Dermis blood vessel endothelial cell (primary cell): ENCODE results near the gene CCDC178. TPM values are rescaled to one million over a fixed set of nuclear protein-coding genes. Genes with fewer than 3 reads are reported as not detected.
"Not testable (repeated sequence)": the region's sequence is repeated elsewhere in the genome, so short reads cannot be mapped to it uniquely, and the experiment has no call there.

Experiments
- DNase-seq: peaks from one replicate; pipeline ENCODE4 v3.0.0; 2010
- total RNA-seq: library from RNA; depleted of rRNA; stranded (reverse); fragments of >200 nt; gene quantifications from 2 replicates; pipeline ENCODE4 v1.2.3, GENCODE V29; 2014

Gene CCDC178, protein sequence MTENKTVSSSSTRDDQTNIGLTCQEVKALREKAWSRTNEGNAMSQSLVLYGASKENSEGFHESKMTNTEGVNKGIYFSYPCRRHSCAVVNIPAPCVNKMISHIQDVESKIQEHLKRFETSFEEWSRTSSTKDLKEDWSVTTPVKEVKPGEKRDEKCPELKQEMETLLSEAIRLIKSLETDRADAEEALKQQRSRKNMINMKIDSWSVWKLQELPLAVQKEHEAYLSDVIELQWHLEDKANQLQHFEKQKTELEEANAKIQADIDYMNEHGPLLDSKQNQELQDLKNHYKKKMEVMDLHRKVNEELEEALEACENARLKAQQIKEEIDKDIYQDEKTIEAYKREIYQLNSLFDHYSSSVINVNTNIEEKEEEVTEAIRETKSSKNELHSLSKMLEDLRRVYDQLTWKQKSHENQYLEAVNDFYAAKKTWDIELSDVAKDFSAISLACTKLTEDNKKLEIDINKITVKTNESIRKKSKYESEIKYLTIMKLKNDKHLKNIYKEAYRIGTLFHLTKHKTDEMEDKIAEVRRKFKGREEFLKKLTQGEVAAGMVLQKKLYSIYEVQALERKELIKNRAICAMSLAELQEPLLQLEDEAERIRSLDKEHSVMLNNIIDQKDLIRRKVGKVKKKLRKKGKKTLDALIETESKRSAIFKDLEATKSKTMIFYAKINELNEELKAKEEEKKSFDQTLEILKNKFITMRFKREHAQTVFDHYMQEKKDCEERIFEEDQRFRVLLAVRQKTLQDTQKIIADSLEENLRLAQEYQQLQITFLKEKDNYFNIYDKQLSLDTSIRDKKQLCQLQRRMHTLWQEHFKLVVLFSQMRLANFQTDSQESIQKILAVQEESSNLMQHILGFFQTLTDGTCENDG
- 1.2 and 2.2 TPM in 2 replicates for total RNA-seq

DNA sequence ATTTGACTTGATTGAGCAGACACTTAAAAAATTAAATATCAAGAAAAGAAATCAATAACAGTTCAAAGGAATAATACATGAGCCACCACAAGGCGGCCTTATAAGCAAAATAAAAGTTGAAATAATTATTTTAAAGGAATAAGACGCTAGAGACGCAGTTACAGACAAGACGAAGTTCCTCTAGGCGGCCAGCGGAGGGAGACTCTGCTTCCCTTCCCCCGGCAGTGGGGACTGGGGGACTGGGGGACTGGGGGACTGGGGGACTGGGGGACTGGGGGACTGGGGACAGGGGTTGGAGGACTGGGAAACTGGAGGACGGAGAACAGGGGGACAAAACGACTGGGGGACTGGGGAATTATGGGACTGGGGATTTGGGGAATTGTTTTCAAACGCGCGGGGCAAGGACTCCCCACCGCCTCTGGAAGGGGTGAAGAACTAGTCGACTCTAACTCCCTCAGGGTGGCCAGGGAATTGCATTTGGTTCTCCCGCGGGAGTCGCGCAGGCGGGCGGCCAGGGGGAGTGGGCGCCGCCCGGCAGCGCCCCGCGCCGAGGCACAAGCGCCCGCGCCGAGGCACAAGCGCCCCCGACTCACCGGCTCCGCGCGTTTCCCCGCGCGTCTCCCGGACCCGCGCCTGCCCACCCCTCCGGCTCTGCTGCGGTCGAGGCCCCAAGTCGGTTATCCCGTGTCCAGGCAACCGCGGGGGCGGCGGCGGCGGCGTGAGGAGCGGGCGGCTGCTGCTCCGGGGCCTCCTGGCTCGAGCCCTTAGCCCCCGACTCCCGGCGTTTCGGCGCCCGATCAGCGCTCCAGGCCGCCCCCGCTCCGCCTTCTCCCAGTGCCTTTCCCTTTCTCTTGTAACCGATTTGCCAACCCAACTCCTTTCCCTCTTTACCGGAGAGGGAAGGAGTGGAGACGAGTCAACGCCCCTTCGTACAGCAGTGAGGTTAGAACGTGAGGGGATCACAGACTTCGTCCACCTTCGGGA lies at the start of gene CCDC178:
CCDC178 (minus strand) TSS at position 662 of the 984 bp plus-strand sequence. CDS start 28,633 bp downstream, outside the sequence.
- peak; percentile 46 for DNase-seq

GRCh38 chr18:33483908-33484307 lies 43.4 kb upstream of the CCDC178 start:
- DNase-seq = no peak

DNA sequence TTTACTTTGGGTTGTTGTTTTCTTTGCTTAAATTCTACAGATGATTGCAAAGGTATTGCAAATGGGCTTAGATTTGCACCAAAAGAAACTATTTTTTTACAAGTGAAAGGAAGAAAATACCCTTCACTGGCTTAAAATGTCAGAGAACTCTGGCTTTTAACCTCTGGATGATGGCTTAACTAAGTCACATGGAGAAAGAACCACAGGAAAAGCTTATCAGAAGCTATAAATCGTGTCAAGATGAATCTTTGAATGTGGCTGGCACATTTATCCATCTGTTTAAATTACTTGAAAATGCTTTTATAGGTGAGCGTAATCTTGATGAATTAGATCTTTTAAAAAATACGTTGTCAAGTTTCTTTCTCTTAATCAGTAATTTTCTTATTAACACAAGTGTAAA lies 32.0 kb upstream of the CCDC178 start:
- DNase-seq = no peak

DNA sequence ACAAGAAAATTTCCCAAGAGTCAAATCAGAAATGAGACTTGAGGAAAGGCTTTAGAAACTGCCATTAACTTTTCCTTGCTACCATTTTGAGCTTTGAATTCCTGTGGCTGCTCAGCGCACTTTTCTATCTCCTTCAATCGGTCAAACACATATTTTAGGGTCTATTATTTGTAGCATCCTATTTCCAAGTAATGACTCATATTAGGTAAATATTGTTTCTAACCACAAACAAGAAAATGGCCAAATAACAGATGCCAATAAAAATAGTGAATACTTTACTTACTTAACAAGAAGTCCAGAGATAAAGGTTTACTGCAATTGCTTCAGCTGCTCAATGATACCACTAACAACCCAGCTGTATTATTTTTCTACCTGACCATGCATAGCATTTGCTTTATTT lies 29.7 kb upstream of the CCDC178 start:
- no peak for DNase-seq

DNA sequence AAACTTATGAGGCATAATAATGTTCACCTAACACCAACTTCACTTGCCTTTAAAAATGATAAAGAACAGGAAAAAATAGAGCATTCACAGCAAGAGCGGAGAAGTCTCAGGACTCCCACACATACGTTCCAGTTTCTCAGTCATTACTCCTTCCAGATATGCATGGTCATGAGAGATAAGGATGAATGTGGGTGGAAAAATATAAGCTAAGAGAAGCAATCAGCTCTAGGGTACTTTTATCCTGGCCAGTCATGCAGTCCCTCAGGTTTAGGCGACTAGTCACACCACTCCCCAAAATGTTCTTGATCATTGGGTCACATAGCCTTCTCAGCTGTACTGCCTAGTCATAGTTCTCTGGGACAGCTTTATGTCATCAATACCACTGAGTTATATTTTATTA lies 29.2 kb upstream of the CCDC178 start:
- no peak for DNase-seq

DNA sequence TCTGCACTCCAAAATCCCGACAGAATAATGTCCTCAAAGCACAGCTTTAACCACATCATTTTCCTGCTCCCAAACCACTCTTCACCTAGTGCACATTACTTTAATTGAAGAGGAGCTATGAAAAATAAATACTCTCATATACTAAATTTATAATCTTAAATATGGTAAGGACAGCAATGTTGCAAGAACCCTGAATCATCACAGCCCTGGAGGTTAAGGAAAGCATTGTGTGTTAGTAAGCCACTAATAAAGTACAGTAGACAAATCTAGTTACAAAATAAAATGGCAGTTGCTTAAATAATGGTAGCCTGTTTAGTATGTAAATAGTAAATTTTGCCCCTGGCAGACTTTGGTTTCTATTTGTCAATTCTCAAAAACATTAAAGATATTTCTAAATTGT lies 27.0 kb upstream of the CCDC178 start:
- DNase-seq = no peak

- no peak for DNase-seq
Observed at GRCh38 chr18:33466822-33467221, 26.3 kb upstream of the CCDC178 start.

GRCh38 chr18:33460681-33461080 lies 20.2 kb upstream of the CCDC178 start:
- DNase-seq = no peak

DNA sequence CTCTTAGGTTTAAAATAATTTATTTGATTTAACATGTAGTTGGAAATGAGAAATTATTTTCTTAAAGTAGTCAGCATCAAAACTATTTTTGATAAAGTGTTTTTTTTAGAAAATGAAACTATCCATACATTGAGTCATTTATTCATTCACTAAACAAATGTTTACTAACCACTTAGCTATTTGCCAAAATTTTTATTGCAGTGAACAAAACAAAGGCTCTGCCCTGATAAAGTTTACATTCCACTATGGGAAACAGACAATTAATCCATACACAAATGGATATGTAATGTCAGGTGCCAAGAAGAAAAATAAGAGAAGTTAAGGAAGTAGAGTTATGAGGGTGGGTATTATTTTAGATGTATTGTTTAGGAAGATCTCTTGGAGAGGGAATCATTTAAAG lies 19.1 kb upstream of the CCDC178 start:
- DNase-seq = no peak

GRCh38 chr18:33446604-33447003 lies 6.1 kb upstream of the CCDC178 start:
- DNase-seq = no peak

GRCh38 chr18:33444709-33445108 lies 4.2 kb upstream of the CCDC178 start:
- DNase-seq = no peak

DNA sequence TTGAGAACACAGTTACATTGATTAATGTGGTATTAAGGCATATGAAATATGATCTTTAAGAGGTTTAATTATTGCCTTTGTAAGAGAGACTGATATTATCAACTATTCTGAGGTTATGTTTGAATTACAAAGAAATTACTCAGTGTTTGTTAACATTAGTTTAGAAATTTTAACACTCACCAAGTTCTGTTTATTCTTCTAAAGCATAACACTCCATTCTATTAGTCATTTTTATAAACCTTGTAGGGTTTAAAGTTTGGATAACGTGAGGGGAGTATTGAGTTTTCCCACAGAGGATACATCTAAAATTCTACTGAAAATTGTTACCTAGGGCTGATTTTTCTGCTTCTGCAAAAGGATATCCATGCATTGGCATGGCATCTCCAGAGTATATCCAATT lies 7.7 kb downstream of the CCDC178 start:
- DNase-seq = no peak

DNA sequence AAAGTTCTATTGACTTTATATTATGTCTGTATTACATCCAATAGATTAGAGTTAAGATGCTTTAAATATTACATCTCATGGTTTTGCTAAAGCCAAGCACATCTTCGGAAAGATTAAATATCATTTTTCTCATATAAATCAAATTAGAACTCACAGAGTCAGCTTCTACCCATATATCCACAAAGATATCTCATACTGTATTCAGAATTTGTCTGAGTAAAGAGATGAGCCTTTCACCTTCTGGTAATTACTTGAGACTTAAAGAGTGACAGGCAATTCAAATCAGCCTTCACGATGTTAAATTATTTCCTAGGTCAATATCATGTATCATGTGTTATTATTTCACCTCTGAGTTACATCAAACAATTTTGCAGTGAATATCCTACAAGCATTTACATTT lies 13.0 kb downstream of the CCDC178 start:
- no peak for DNase-seq

- DNase-seq = no peak
Observed at GRCh38 chr18:33424266-33424946, 16.1 kb downstream of the CCDC178 start.

- no peak for DNase-seq
Observed at GRCh38 chr18:33421225-33421624, 19.3 kb downstream of the CCDC178 start.

GRCh38 chr18:33404244-33404873 lies 36.2 kb downstream of the CCDC178 start:
- DNase-seq = no peak

GRCh38 chr18:33398939-33399338 lies 41.6 kb downstream of the CCDC178 start:
- DNase-seq = not testable (repeated sequence)

DNA sequence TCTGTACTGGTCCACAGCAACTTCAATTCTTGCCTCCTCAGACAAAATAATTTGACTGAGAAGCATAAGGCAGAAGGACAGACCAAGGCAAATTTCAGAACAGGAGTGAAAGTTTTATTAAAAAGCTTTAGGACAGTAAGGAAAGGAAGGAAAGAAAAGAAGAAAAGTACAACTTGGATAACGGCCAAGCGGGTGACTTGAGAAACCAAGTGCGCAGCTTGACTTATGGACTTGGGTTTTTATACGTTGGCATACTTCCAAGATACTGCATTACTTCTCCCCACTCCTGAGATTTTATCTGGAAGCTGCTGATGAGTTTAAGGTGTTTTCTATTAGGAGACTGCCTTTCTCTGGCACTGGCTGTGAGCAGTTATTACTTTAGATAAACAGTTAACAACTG lies 64.7 kb downstream of the CCDC178 start:
- no peak for DNase-seq

GRCh38 chr18:33372442-33372841 lies 68.1 kb downstream of the CCDC178 start:
- DNase-seq = no peak

DNA sequence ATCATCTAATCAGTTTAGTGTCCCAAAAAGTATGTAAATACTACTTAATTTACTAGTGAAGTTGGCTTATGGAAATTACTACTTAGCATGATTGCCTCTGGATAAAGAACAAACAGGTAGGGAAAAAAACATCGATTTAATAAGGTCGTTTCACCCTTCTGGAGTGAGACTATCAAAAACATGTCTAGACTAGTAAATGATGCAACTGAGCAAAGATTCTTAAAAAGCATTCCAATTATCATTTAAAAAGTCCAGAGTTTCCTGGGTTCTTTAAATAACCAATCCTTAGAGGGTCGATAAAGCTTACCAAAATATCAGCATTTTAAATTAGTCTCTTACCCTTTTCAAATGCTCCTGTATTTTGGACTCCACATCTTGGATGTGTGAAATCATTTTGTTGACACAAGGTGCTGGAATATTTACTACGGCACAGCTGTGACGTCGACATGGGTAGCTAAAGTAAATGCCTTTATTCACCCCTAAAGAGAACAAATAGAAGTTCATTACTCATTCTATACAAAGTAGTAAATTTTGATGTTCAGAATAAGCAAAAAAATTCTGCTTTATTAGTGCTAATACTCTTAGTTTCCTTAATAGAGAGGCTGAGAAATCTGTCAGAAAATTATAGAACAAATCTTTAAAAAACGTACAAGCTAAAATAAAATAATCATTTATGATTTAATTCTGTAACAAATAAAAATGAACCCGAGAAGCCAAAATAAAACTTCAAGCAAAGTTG lies 70.6 kb downstream of the CCDC178 start:
- DNase-seq = no peak

DNA sequence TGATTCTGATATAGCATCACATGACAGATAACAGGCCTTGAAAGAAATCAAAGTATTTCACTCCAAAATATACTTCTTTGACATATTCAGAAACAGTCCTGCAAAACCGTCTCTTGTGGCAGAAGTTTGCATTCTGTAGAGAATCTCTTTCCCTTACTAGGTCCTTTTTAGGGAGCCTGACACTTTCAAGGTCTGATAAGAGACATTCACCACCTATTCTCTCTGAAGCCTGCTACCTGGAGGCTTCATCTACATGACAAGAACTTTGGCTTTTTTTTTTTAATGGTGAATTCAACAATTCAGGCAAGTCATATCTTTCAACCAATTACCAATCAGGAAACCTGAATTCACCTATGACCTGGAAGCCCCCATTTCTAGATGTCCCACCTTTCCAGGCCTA lies 83.8 kb downstream of the CCDC178 start:
- DNase-seq = no peak
